Liver (tissue), 9 donors: Measurements from ENCODE around the gene LINC00305. TPM values are rescaled to one million over a fixed set of nuclear protein-coding genes. Genes with fewer than 3 reads are reported as not detected.

ENCODE experiments used
- DNase-seq: peaks from one replicate; pipeline ENCODE4 v3.0.0-alpha.2; 2017; ENCODE audit warnings: low spot score
- H3K27ac ChIP-seq, 2 donors: one replicate each; pipeline ENCODE4 v1.7.0; 2013; ENCODE audit warnings: inconsistent platforms in 2 of 2, low read length in 2 of 2, control low read depth in 1 of 2, low read depth in 1 of 2, mild to moderate bottlenecking in 1 of 2
- H3K27me3 ChIP-seq, 4 donors: one replicate each; pipeline versions ENCODE4 v1.6.1 to v1.7.0; 2013; ENCODE audit warnings: low read length in 3 of 4, inconsistent platforms in 1 of 4, mild to moderate bottlenecking in 1 of 4, moderate library complexity in 1 of 4; ENCODE audit not compliant: control insufficient read depth in 4 of 4, insufficient read depth in 4 of 4
- H3K36me3 ChIP-seq, 4 donors: one replicate each; pipeline versions ENCODE4 v1.6.1 to v1.7.0; 2013; ENCODE audit warnings: low read length in 3 of 4, mild to moderate bottlenecking in 3 of 4, low read depth in 1 of 4, moderate library complexity in 1 of 4; ENCODE audit not compliant: control insufficient read depth in 4 of 4, insufficient read depth in 3 of 4
- H3K4me1 ChIP-seq, 4 donors: one replicate each; pipeline versions ENCODE4 v1.6.1 to v1.7.0; 2013; ENCODE audit warnings: low read length in 3 of 4, mild to moderate bottlenecking in 3 of 4, moderate library complexity in 1 of 4; ENCODE audit not compliant: control insufficient read depth in 4 of 4, insufficient read depth in 4 of 4
- H3K4me3 ChIP-seq, 3 donors: one replicate each; pipeline versions ENCODE4 v1.6.1 to v1.7.0; 2013; ENCODE audit warnings: low read length in 3 of 3, control low read depth in 1 of 3, low read depth in 1 of 3, mild to moderate bottlenecking in 1 of 3
- H3K9ac ChIP-seq, 2 donors: one replicate each; pipeline ENCODE4 v1.7.0; 2013; ENCODE audit warnings: low read length in 2 of 2, mild to moderate bottlenecking in 2 of 2, moderate library complexity in 2 of 2, control low read depth in 1 of 2, low read depth in 1 of 2
- H3K9me3 ChIP-seq, 4 donors: one replicate each; pipeline versions ENCODE4 v1.6.1 to v1.7.0; 2013; ENCODE audit warnings: low read length in 3 of 4; ENCODE audit not compliant: control insufficient read depth in 4 of 4
- ATF3 ChIP-seq: IDR thresholded peaks from 2 replicates; pipeline ENCODE4 v1.6.1; 2016; ENCODE audit warnings: antibody characterized with exemption
- CTCF ChIP-seq: fragments of 150-350 bp; IDR thresholded peaks from 2 replicates; pipeline ENCODE4 v1.5.1; 2017; ENCODE audit warnings: improper control_type of control experiment, low read depth, low read length; ENCODE audit not compliant: missing input control
- EGR1 ChIP-seq, 2 donors: IDR thresholded peaks; 2 replicates each; pipeline ENCODE4 v1.6.1; 2016 to 2018; ENCODE audit warnings: antibody characterized with exemption in 2 of 2, low read depth in 2 of 2
- FOXA1 ChIP-seq: IDR thresholded peaks from 2 replicates; pipeline ENCODE4 v1.6.1; 2016; ENCODE audit warnings: antibody characterized with exemption
- GABPA ChIP-seq, 2 donors: IDR thresholded peaks in 1 of 2; conservative IDR thresholded peaks in 1 of 2; 2 replicates each; pipeline ENCODE4 v1.6.1; 2016; ENCODE audit warnings: antibody characterized with exemption in 2 of 2, mild to moderate bottlenecking in 1 of 2, moderate library complexity in 1 of 2
- NR2F2 ChIP-seq: IDR thresholded peaks from 2 replicates; pipeline ENCODE4 v1.6.1; 2016; ENCODE audit warnings: antibody characterized with exemption
- RAD21 ChIP-seq, 2 donors: IDR thresholded peaks; 2 replicates each; pipeline ENCODE4 v1.6.1; 2016; ENCODE audit warnings: antibody characterized with exemption in 2 of 2, mild to moderate bottlenecking in 2 of 2
- REST ChIP-seq: IDR thresholded peaks from 2 replicates; pipeline ENCODE4 v1.6.1; 2016; ENCODE audit warnings: antibody characterized with exemption, mild to moderate bottlenecking
- YY1 ChIP-seq: IDR thresholded peaks from 2 replicates; pipeline ENCODE4 v1.6.1; 2016; ENCODE audit warnings: antibody characterized with exemption, mild to moderate bottlenecking
- ZBTB33 ChIP-seq: IDR thresholded peaks from 2 replicates; pipeline ENCODE4 v1.6.1; 2016; ENCODE audit warnings: antibody characterized with exemption
- WGBS: extraction: QIAGEN DNeasy Blood & Tissue Kit; methylation state at CpG from one replicate; pipeline ENCODE4 v1.1.7; 2013; 5-methylcytosine and 5-hydroxymethylcytosine counted together
- polyA plus RNA-seq, 2 donors: library from polyadenylated mRNA; stranded (reverse) in 1 of 2; unstranded in 1 of 2; fragments of 200-250 nt in 1 of 2; fragments of >200 nt in 1 of 2; fragmentation: Nextera tagmentation in 1 of 2; extraction: Ambion mirVana in 1 of 2; gene quantifications; one replicate each; pipeline versions ENCODE4 v1.2.1 to v1.2.3, GENCODE V29; 2013 to 2015
- total RNA-seq, 2 donors: library from RNA; depleted of rRNA; stranded (reverse); fragments of >200 nt; gene quantifications; one replicate each; pipeline ENCODE4 v1.2.3, GENCODE V29; 2014
- donor health status: healthy.
- donor health status: healthy.
- donor health status: healthy.
- donor health status: healthy.
- donor health status: healthy.

The LINC00305 gene
- total and polyA plus RNA-seq, 4 donors: 0.84 TPM; not detected in 3

GRCh38 chr18:64179556-64180080, 30.7 kb upstream of the LINC00305 start:
- H3K9ac ChIP-seq: no peak overlapping the region
- H3K4me1 ChIP-seq: no peaks in the 10 kb centered on the region
- no peaks in the 10 kb centered on the region for H3K36me3 ChIP-seq
- H3K9me3 ChIP-seq: peaks cover 0 to 3% (median 0%) of the 10 kb centered on the region in 4 donors
- H3K27me3 ChIP-seq: no peaks in the 10 kb centered on the region
- 94% methylated on average over 5 of the region's 5 CpGs for whole genome bisulfite sequencing
- no peak for TF ChIP-seq REST
- TF ChIP-seq FOXA1: no peak
- TF ChIP-seq RAD21 (IDR thresholded peaks at IDR 0.05): no peak
- no peak for TF ChIP-seq ATF3
- TF ChIP-seq NR2F2: no peak
- no peak for TF ChIP-seq ZBTB33
- TF ChIP-seq GABPA (IDR thresholded peaks at IDR 0.05 in 1 of 2, conservative IDR thresholded peaks at IDR 0.05 in 1 of 2): no peak
- no peak for TF ChIP-seq CTCF
- no peak overlapping the region for H3K27ac ChIP-seq
- no peak overlapping the region for H3K4me3 ChIP-seq
- DNase-seq: no peak

GRCh38 chr18:64178860-64179259, 30.0 kb upstream of the LINC00305 start:
- DNase-seq: no peak
- Histone ChIP-seq H3K9me3 (peaks cover 0 to 3% (median 0%) of the 10 kb centered on the region in 4 donors), H3K36me3 (no peaks in the 10 kb centered on the region), H3K4me1 (no peaks in the 10 kb centered on the region), H3K27me3 (no peaks in the 10 kb centered on the region), H3K9ac (no peak overlapping the region), H3K4me3 (no peak overlapping the region), H3K27ac (no peak overlapping the region)
- TF ChIP-seq YY1 (no peak), EGR1 (IDR thresholded peaks at IDR 0.05; ENCODE audit: low read depth in 2 of 2) (no peak)
- WGBS: 53% methylated on average over 5 of the region's 5 CpGs
